KMS-11 (cell line): Measurements from ENCODE around the gene DTHD1.

Source experiments
- H2AFZ ChIP-seq: fragments of 200-600 bp; sonication (generic); 2 replicates; pipeline ENCODE4 v1.6.1; 2016; ENCODE audit warnings: antibody characterized with exemption, mixed run types, low read depth
- H3K27ac ChIP-seq: fragments of 200-600 bp; sonication (generic); 2 replicates; pipeline ENCODE4 v1.6.1; 2016; ENCODE audit warnings: mild to moderate bottlenecking, mixed run types
- H3K27me3 ChIP-seq: fragments of 200-600 bp; sonication (generic); 2 replicates; pipeline ENCODE4 v1.6.1; 2017; ENCODE audit warnings: mild to moderate bottlenecking, low read depth, mixed run types, moderate library complexity; ENCODE audit not compliant: insufficient read depth
- H3K36me3 ChIP-seq: fragments of 200-600 bp; sonication (generic); 2 replicates; pipeline ENCODE4 v1.6.1; 2017; ENCODE audit warnings: mild to moderate bottlenecking, mixed run types; ENCODE audit not compliant: insufficient read depth
- H3K4me1 ChIP-seq: fragments of 200-600 bp; sonication (generic); 2 replicates; pipeline ENCODE4 v1.6.1; 2016; ENCODE audit warnings: mild to moderate bottlenecking, low read depth, mixed run types; ENCODE audit not compliant: poor library complexity, severe bottlenecking
- H3K4me2 ChIP-seq: fragments of 200-600 bp; sonication (generic); 2 replicates; pipeline ENCODE4 v1.7.0; 2016; ENCODE audit warnings: mild to moderate bottlenecking, mixed run types
- H3K4me3 ChIP-seq: fragments of 200-600 bp; sonication (generic); IDR thresholded peaks from 2 replicates; pipeline ENCODE4 v1.6.1; 2017; ENCODE audit warnings: low read depth, low read length, mixed read lengths; ENCODE audit not compliant: insufficient read depth
- H3K79me2 ChIP-seq: fragments of 200-600 bp; sonication (generic); 2 replicates; pipeline ENCODE4 v1.6.1; 2016; ENCODE audit warnings: low read depth, mixed run types; ENCODE audit not compliant: insufficient read depth
- H3K9ac ChIP-seq: fragments of 200-600 bp; sonication (generic); 2 replicates; pipeline ENCODE4 v1.6.1; 2016; ENCODE audit warnings: mild to moderate bottlenecking, mixed run types
- H4K20me1 ChIP-seq: fragments of 200-600 bp; sonication (generic); 2 replicates; pipeline ENCODE4 v1.6.1; 2016; ENCODE audit warnings: mild to moderate bottlenecking, mixed run types; ENCODE audit not compliant: insufficient read depth
- CTCF ChIP-seq: fragments of 200-600 bp; sonication (generic); conservative IDR thresholded peaks from 2 replicates; pipeline ENCODE4 v1.6.1; 2017; ENCODE audit warnings: low read depth, mild to moderate bottlenecking, antibody characterized with exemption, low read length, moderate library complexity, mixed read lengths

Gene DTHD1

GRCh38 chr4:36332023-36332781 is 50.8 kb downstream of the DTHD1 start:
- no peak overlapping the region for H3K4me2 ChIP-seq
- TF ChIP-seq CTCF: no peak
- no peaks in the 10 kb centered on the region for H3K79me2 ChIP-seq
- no peak overlapping the region for H3K27ac ChIP-seq
- H2AFZ ChIP-seq: no peak overlapping the region
- H3K27me3 ChIP-seq: no peaks in the 10 kb centered on the region
- no peak overlapping the region for H3K4me3 ChIP-seq
- no peaks in the 10 kb centered on the region for H3K36me3 ChIP-seq
- H3K4me1 ChIP-seq: no peaks in the 10 kb centered on the region
- no peaks in the 10 kb centered on the region for H4K20me1 ChIP-seq
- no peak overlapping the region for H3K9ac ChIP-seq

- no peak for TF ChIP-seq CTCF
- no peak overlapping the region for H2AFZ ChIP-seq
Measured at GRCh38 chr4:36332782-36333131, 51.3 kb downstream of the DTHD1 start.

GRCh38 chr4:36333303-36333877 is 52.0 kb downstream of the DTHD1 start:
- Histone ChIP-seq H3K36me3 (no peaks in the 10 kb centered on the region), H3K27ac (no peak overlapping the region), H3K9ac (no peak overlapping the region), H3K27me3 (no peaks in the 10 kb centered on the region), H3K4me1 (no peaks in the 10 kb centered on the region), H2AFZ (no peak overlapping the region), H3K4me2 (no peak overlapping the region), H3K79me2 (no peaks in the 10 kb centered on the region), H3K4me3 (no peak overlapping the region), H4K20me1 (no peaks in the 10 kb centered on the region)
- TF ChIP-seq CTCF: no peak

More at GRCh38 chr4:36332782-36333131, 51.3 kb downstream of the DTHD1 start:
- no peaks in the 10 kb centered on the region for H3K79me2 ChIP-seq
- no peaks in the 10 kb centered on the region for H3K36me3 ChIP-seq
- H3K4me3 ChIP-seq: no peak overlapping the region
- H3K27me3 ChIP-seq: no peaks in the 10 kb centered on the region
- H3K4me1 ChIP-seq: no peaks in the 10 kb centered on the region
- H3K9ac ChIP-seq: no peak overlapping the region
- H3K4me2 ChIP-seq: no peak overlapping the region
- no peak overlapping the region for H3K27ac ChIP-seq
- no peaks in the 10 kb centered on the region for H4K20me1 ChIP-seq

GRCh38 chr4:36337665-36338185 is 56.3 kb downstream of the DTHD1 start:
- Histone ChIP-seq H3K79me2 (no peaks in the 10 kb centered on the region), H3K27ac (no peak overlapping the region), H3K4me3 (no peak overlapping the region), H3K36me3 (no peaks in the 10 kb centered on the region), H3K9ac (no peak overlapping the region), H4K20me1 (no peaks in the 10 kb centered on the region), H3K27me3 (no peaks in the 10 kb centered on the region), H2AFZ (no peak overlapping the region), H3K4me2 (no peak overlapping the region), H3K4me1 (no peaks in the 10 kb centered on the region)
- no peak for TF ChIP-seq CTCF
